K562 (cell line): Measurements from ENCODE around the gene SFRP2.

Experiments used
- KDM1A ChIP-seq, 2 experiments: fragments of 450-650 bp; IDR thresholded peaks; 2 replicates each; pipeline ENCODE4 v1.6.1; 2016; ENCODE audit warnings: mild to moderate bottlenecking in 2 of 2
- LEF1 ChIP-seq: fragments of 450-650 bp; IDR thresholded peaks from 2 replicates; pipeline ENCODE4 v1.6.1; 2016; ENCODE audit warnings: mild to moderate bottlenecking
- RBM34 ChIP-seq: fragments of 200-400 bp; formaldehyde crosslinking; IDR thresholded peaks from 2 replicates; pipeline ENCODE4 v1.6.1; 2018; ENCODE audit warnings: low read length, borderline replicate concordance; ENCODE audit not compliant: insufficient read depth
- TEAD1 ChIP-seq, 2 experiments: fragments of 450-650 bp in 1 of 2; sonication (generic) in 1 of 2; formaldehyde crosslinking; IDR thresholded peaks; 2 replicates each; pipeline versions ENCODE4 v1.4.0 to v1.8.0; 2020 to 2022; ENCODE audit warnings: mild to moderate bottlenecking in 2 of 2, missing genetic modification reagents in 1 of 2
- ZBTB11 ChIP-seq, 3 experiments: fragments of 200-800 bp in 1 of 3; fragments of 250-450 bp in 1 of 3; fragments of 450-650 bp in 1 of 3; sonication (Bioruptor Pico) in 1 of 3; sonication (Bioruptor generic) in 1 of 3; formaldehyde crosslinking in 1 of 3; IDR thresholded peaks; 2 replicates each; pipeline versions ENCODE4 v1.6.1 to v1.8.0; 2016 to 2022; ENCODE audit warnings: mild to moderate bottlenecking in 2 of 3, missing genetic modification characterization in 2 of 3, missing compliant biosample characterization in 1 of 3, moderate library complexity in 1 of 3
- ZBTB33 ChIP-seq: sonication (generic); formaldehyde crosslinking; IDR thresholded peaks from 2 replicates; pipeline ENCODE4 v1.8.1; 2023; ENCODE audit warnings: mild to moderate bottlenecking, missing genetic modification reagents
- TF ChIP-seq, protein P1 (sequence below), 3 experiments: IDR thresholded peaks in 2 of 3; conservative IDR thresholded peaks in 1 of 3; 2 replicates each; pipeline ENCODE4 v1.5.1; 2011 to 2012; ENCODE audit warnings: low read length in 3 of 3, mild to moderate bottlenecking in 3 of 3, control low read depth in 2 of 3, improper control_type of control experiment in 1 of 3, inconsistent platforms in 1 of 3, low read depth in 1 of 3, mixed read lengths in 1 of 3, moderate library complexity in 1 of 3; ENCODE audit not compliant: insufficient read depth in 2 of 3
- TF ChIP-seq, protein P2 (sequence below): fragments of 250-450 bp; sonication (Bioruptor Pico); IDR thresholded peaks from 2 replicates; pipeline ENCODE4 v1.5.1; 2021; ENCODE audit warnings: mild to moderate bottlenecking
- TF ChIP-seq, protein P3 (sequence below): sonication (generic); formaldehyde crosslinking; IDR thresholded peaks from 2 replicates; pipeline ENCODE4 v1.8.0; 2022; ENCODE audit warnings: mild to moderate bottlenecking, low read depth, missing genetic modification reagents
- TF ChIP-seq, protein P4 (sequence below): fragments of 450-650 bp; IDR thresholded peaks from 2 replicates; pipeline ENCODE4 v1.6.1; 2016; ENCODE audit warnings: low read depth

DNA sequence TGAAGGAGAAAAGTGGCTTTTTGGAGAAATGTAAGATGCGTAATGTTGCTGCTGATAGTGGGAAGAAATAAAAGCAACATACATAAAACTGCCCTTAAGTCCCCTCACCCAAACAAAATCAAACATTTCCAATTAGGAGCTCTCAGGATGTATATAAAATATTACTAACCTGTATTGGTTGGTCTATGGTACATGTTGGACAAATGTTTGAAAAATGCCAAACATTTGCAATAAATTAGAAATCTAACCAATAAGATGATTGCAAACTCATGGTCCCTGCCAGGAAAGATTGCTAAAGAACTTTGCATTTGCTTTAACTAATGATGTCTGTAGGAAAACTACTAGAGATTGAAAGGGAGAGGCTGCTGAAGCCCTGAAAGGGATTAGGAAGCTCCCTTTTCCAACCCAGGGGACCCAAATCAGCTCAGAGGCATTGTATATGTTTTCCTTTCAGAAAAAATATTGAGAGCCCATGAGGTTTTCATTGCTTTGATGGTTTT lies 1.8 kb downstream of the SFRP2 start:
- TF ChIP-seq, protein P1, sequence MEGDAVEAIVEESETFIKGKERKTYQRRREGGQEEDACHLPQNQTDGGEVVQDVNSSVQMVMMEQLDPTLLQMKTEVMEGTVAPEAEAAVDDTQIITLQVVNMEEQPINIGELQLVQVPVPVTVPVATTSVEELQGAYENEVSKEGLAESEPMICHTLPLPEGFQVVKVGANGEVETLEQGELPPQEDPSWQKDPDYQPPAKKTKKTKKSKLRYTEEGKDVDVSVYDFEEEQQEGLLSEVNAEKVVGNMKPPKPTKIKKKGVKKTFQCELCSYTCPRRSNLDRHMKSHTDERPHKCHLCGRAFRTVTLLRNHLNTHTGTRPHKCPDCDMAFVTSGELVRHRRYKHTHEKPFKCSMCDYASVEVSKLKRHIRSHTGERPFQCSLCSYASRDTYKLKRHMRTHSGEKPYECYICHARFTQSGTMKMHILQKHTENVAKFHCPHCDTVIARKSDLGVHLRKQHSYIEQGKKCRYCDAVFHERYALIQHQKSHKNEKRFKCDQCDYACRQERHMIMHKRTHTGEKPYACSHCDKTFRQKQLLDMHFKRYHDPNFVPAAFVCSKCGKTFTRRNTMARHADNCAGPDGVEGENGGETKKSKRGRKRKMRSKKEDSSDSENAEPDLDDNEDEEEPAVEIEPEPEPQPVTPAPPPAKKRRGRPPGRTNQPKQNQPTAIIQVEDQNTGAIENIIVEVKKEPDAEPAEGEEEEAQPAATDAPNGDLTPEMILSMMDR (IDR thresholded peaks at IDR 0.05 in 2 of 3, conservative IDR thresholded peaks at IDR 0.05 in 1 of 3; ENCODE audit: insufficient read depth in 2 of 3, low read depth in 1 of 3, low read length in 3 of 3) = no peak
- no peak for TF ChIP-seq ZBTB11 (CRISPR knock-in tag; IDR thresholded peaks at IDR 0.05)
- TF ChIP-seq TEAD1 (CRISPR knock-in tag; IDR thresholded peaks at IDR 0.05) = no peak
- no peak for TF ChIP-seq KDM1A (IDR thresholded peaks at IDR 0.05)
- no peak for TF ChIP-seq ZBTB33 (CRISPR knock-in tag)
- no peak for TF ChIP-seq RBM34
- TF ChIP-seq, protein P2, sequence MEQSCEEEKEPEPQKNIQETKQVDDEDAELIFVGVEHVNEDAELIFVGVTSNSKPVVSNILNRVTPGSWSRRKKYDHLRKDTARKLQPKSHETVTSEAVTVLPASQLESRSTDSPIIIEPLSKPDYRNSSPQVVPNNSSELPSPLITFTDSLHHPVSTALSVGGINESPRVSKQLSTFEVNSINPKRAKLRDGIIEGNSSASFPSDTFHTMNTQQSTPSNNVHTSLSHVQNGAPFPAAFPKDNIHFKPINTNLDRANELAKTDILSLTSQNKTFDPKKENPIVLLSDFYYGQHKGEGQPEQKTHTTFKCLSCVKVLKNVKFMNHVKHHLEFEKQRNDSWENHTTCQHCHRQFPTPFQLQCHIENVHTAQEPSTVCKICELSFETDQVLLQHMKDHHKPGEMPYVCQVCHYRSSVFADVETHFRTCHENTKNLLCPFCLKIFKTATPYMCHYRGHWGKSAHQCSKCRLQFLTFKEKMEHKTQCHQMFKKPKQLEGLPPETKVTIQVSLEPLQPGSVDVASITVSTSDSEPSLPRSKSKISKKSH = no peak
- no peak for TF ChIP-seq LEF1
- TF ChIP-seq, protein P3, sequence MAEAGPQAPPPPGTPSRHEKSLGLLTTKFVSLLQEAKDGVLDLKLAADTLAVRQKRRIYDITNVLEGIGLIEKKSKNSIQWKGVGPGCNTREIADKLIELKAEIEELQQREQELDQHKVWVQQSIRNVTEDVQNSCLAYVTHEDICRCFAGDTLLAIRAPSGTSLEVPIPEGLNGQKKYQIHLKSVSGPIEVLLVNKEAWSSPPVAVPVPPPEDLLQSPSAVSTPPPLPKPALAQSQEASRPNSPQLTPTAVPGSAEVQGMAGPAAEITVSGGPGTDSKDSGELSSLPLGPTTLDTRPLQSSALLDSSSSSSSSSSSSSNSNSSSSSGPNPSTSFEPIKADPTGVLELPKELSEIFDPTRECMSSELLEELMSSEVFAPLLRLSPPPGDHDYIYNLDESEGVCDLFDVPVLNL (CRISPR knock-in tag) = no peak
- TF ChIP-seq, protein P4, sequence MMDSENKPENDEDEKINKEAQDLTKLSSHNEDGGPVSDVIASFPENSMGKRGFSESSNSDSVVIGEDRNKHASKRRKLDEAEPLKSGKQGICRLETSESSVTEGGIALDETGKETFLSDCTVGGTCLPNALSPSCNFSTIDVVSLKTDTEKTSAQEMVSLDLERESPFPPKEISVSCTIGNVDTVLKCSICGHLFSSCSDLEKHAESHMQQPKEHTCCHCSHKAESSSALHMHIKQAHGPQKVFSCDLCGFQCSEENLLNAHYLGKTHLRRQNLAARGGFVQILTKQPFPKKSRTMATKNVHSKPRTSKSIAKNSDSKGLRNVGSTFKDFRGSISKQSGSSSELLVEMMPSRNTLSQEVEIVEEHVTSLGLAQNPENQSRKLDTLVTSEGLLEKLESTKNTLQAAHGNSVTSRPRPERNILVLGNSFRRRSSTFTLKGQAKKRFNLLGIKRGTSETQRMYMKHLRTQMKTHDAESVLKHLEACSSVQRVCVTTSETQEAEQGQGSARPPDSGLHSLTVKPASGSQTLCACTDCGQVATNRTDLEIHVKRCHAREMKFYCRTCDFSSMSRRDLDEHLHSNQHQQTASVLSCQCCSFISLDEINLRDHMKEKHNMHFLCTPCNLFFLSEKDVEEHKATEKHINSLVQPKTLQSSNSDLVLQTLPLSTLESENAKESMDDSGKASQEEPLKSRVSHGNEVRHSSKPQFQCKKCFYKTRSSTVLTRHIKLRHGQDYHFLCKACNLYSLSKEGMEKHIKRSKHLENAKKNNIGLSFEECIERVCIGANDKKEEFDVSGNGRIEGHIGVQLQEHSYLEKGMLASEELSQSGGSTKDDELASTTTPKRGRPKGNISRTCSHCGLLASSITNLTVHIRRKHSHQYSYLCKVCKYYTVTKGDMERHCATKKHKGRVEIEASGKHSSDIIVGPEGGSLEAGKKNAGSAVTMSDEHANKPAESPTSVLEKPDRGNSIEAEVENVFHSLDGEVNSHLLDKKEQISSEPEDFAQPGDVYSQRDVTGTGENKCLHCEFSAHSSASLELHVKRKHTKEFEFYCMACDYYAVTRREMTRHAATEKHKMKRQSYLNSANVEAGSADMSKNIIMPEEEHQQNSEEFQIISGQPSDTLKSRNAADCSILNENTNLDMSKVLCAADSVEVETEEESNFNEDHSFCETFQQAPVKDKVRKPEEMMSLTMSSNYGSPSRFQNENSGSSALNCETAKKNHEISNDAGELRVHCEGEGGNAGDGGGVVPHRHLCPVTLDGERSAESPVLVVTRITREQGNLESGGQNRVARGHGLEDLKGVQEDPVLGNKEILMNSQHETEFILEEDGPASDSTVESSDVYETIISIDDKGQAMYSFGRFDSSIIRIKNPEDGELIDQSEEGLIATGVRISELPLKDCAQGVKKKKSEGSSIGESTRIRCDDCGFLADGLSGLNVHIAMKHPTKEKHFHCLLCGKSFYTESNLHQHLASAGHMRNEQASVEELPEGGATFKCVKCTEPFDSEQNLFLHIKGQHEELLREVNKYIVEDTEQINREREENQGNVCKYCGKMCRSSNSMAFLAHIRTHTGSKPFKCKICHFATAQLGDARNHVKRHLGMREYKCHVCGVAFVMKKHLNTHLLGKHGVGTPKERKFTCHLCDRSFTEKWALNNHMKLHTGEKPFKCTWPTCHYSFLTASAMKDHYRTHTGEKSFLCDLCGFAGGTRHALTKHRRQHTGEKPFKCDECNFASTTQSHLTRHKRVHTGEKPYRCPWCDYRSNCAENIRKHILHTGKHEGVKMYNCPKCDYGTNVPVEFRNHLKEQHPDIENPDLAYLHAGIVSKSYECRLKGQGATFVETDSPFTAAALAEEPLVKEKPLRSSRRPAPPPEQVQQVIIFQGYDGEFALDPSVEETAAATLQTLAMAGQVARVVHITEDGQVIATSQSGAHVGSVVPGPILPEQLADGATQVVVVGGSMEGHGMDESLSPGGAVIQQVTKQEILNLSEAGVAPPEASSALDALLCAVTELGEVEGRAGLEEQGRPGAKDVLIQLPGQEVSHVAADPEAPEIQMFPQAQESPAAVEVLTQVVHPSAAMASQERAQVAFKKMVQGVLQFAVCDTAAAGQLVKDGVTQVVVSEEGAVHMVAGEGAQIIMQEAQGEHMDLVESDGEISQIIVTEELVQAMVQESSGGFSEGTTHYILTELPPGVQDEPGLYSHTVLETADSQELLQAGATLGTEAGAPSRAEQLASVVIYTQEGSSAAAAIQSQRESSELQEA = no peak
